MM.1S (cell line): ENCODE results near the gene RTN4RL1.
A peak's percentile ranks its signal among the peaks of the same experiment; 100 is the strongest.

ENCODE experiments used
- DNase-seq: peaks from one replicate; pipeline ENCODE4 v3.0.0-alpha.2; 2015
- H2AFZ ChIP-seq: fragments of 300-600 bp; sonication (generic); 2 replicates; pipeline ENCODE4 v1.6.0; 2016; ENCODE audit warnings: antibody characterized with exemption, low read length
- H3F3A ChIP-seq: fragments of 300-600 bp; sonication (generic); 2 replicates; pipeline ENCODE4 v1.6.1; 2016; ENCODE audit warnings: mild to moderate bottlenecking, antibody characterized with exemption, low read length, moderate library complexity, mixed read lengths; ENCODE audit not compliant: insufficient read depth
- H3K27ac ChIP-seq: fragments of 300-600 bp; sonication (generic); 2 replicates; pipeline ENCODE4 v1.5.1; 2016; ENCODE audit warnings: mild to moderate bottlenecking, low read length
- H3K27me3 ChIP-seq: fragments of 300-600 bp; sonication (generic); replicated peaks from 2 replicates; pipeline ENCODE4 v1.6.0; 2016; ENCODE audit warnings: low read length; ENCODE audit not compliant: insufficient read depth
- H3K36me3 ChIP-seq: fragments of 300-600 bp; sonication (generic); replicated peaks from 2 replicates; pipeline ENCODE4 v1.6.1; 2016; ENCODE audit warnings: mild to moderate bottlenecking, low read length, mixed read lengths; ENCODE audit not compliant: insufficient read depth
- H3K4me1 ChIP-seq: fragments of 300-600 bp; sonication (generic); 2 replicates; pipeline ENCODE4 v1.6.1; 2016; ENCODE audit warnings: low read length, mixed read lengths
- H3K4me2 ChIP-seq: fragments of 300-600 bp; sonication (generic); 2 replicates; pipeline ENCODE4 v1.6.0; 2016; ENCODE audit warnings: low read depth, low read length
- H3K4me3 ChIP-seq: fragments of 300-600 bp; sonication (generic); 2 replicates; pipeline ENCODE4 v1.5.1; 2016; ENCODE audit warnings: low read length, mixed read lengths
- H3K79me2 ChIP-seq: fragments of 300-600 bp; sonication (generic); 2 replicates; pipeline ENCODE4 v1.6.1; 2016; ENCODE audit warnings: mixed run types, low read length, mixed read lengths
- H3K9ac ChIP-seq: fragments of 300-600 bp; sonication (generic); 2 replicates; pipeline ENCODE4 v1.6.1; 2016; ENCODE audit warnings: low read length, mixed read lengths
- H3K9me2 ChIP-seq: fragments of 300-600 bp; sonication (generic); replicated peaks from 2 replicates; pipeline ENCODE4 v1.6.1; 2016; ENCODE audit warnings: mild to moderate bottlenecking, low read length, mixed read lengths; ENCODE audit not compliant: insufficient read depth
- H3K9me3 ChIP-seq: fragments of 300-600 bp; sonication (generic); replicated peaks from 2 replicates; pipeline ENCODE4 v1.6.1; 2016; ENCODE audit warnings: mild to moderate bottlenecking, low read length, mixed read lengths; ENCODE audit not compliant: insufficient read depth
- H4K20me1 ChIP-seq: fragments of 300-600 bp; sonication (generic); 2 replicates; pipeline ENCODE4 v1.6.1; 2016; ENCODE audit warnings: mild to moderate bottlenecking, low read length, moderate library complexity, mixed read lengths; ENCODE audit not compliant: insufficient read depth
- CTCF ChIP-seq: fragments of 300-600 bp; sonication (generic); IDR thresholded peaks from 2 replicates; pipeline ENCODE4 v1.5.1; 2016; ENCODE audit warnings: antibody characterized with exemption, low read length, mixed read lengths
- EZH2 ChIP-seq: fragments of 300-600 bp; sonication (generic); optimal IDR thresholded peaks from 2 replicates; pipeline ENCODE3; 2017; ENCODE audit warnings: low read depth, mild to moderate bottlenecking, antibody characterized with exemption, low read length, mixed read lengths
- EZH2phosphoT487 ChIP-seq: fragments of 300-600 bp; sonication (generic); IDR thresholded peaks from 2 replicates; pipeline ENCODE4 v1.6.1; 2018; ENCODE audit warnings: antibody characterized with exemption, low read length

The RTN4RL1 gene

GRCh38 chr17:1905190-1905913 is 119.8 kb downstream of the RTN4RL1 start:
- Histone ChIP-seq H3K27ac (no peak overlapping the region), H3K79me2 (no peaks in the 10 kb centered on the region), H3K4me2 (no peak overlapping the region), H3K36me3 (no peaks in the 10 kb centered on the region), H3K4me3 (no peak overlapping the region), H3K27me3 (peaks cover 40% of the 10 kb centered on the region), H2AFZ (no peak overlapping the region), H3K9me3 (no peaks in the 10 kb centered on the region), H3K4me1 (no peaks in the 10 kb centered on the region; the same call in 1 of the 2 replicates), H4K20me1 (no peaks in the 10 kb centered on the region), H3K9ac (no peak overlapping the region), H3F3A (no peaks in the 10 kb centered on the region; the same call in 1 of the 2 replicates), H3K9me2 (no peaks in the 10 kb centered on the region)
- no peak for DNase-seq
- TF ChIP-seq EZH2 (no peak), CTCF (no peak), EZH2phosphoT487 (no peak)

GRCh38 chr17:1904273-1905182 is 120.6 kb downstream of the RTN4RL1 start:
- Histone ChIP-seq H3K4me2 (peak overlapping the region; percentile 17; the same call in 1 of the 2 replicates), H3K27ac (no peak overlapping the region), H3K79me2 (no peaks in the 10 kb centered on the region), H3K27me3 (peaks cover 32% of the 10 kb centered on the region), H3K36me3 (no peaks in the 10 kb centered on the region), H3F3A (no peaks in the 10 kb centered on the region; the same call in 1 of the 2 replicates), H3K9ac (no peak overlapping the region), H3K4me3 (no peak overlapping the region; the same call in 1 of the 2 replicates), H3K9me3 (no peaks in the 10 kb centered on the region), H2AFZ (no peak overlapping the region), H3K9me2 (no peaks in the 10 kb centered on the region), H3K4me1 (no peaks in the 10 kb centered on the region; the same call in 1 of the 2 replicates), H4K20me1 (no peaks in the 10 kb centered on the region)
- DNase-seq = peak; percentile 44
- TF ChIP-seq EZH2phosphoT487 = no peak
- TF ChIP-seq CTCF = no peak
- TF ChIP-seq EZH2 = no peak

- no peak overlapping the region for H3K9ac ChIP-seq
- no peaks in the 10 kb centered on the region for H3K9me3 ChIP-seq
- peaks cover 10% of the 10 kb centered on the region; the same call in 1 of the 2 replicates for H3K4me1 ChIP-seq
- no peak overlapping the region for H3K27ac ChIP-seq
- no peaks in the 10 kb centered on the region for H4K20me1 ChIP-seq
- no peaks in the 10 kb centered on the region for H3K27me3 ChIP-seq
- H3K4me2 ChIP-seq = no peak overlapping the region
- DNase-seq = no peak
- no peak overlapping the region for H3K4me3 ChIP-seq
- no peak for TF ChIP-seq EZH2
- no peak for TF ChIP-seq EZH2phosphoT487
- no peak for TF ChIP-seq CTCF
- H2AFZ ChIP-seq = no peak overlapping the region
- no peaks in the 10 kb centered on the region for H3K9me2 ChIP-seq
- peaks cover 9% of the 10 kb centered on the region; the same call in 1 of the 2 replicates for H3K36me3 ChIP-seq
- H3K79me2 ChIP-seq = no peaks in the 10 kb centered on the region
- peaks cover 4% of the 10 kb centered on the region; the same call in 1 of the 2 replicates for H3F3A ChIP-seq
Observed at GRCh38 chr17:1899403-1900000, 125.6 kb downstream of the RTN4RL1 start.
